GM12892 (cell line): Measurements from ENCODE around the gene PCDHGA10.

ENCODE experiments used
- POLR2A ChIP-seq: IDR thresholded peaks from 2 replicates; pipeline ENCODE4 v1.6.1; 2011; ENCODE audit warnings: low read depth, low read length, control low read depth
- POLR2AphosphoS5 ChIP-seq: IDR thresholded peaks from 2 replicates; pipeline ENCODE4 v1.6.1; 2011; ENCODE audit warnings: low read depth, low read length, control low read depth

- TF ChIP-seq POLR2AphosphoS5: no peak
- TF ChIP-seq POLR2A: no peak
Observed at GRCh38 chr5:141393267-141393666, 19.5 kb upstream of the PCDHGA10 start.
